ENCODE measurements around the gene ATP5F1D. TPM values are rescaled to one million over a fixed set of nuclear protein-coding genes. Genes with fewer than 3 reads are reported as not detected.
A peak's percentile ranks its signal among the peaks of the same experiment; 100 is the strongest.

Gene ATP5F1D
- total and polyA plus RNA-seq, 2 of the 13 experiments (the other 11 are each of a cell fraction or from before 2014, with no cell fraction given): 39.4 to 78.7 TPM

- TF ChIP-seq SMAD9 (CRISPR knock-in tag; IDR thresholded peaks at IDR 0.05): no peak
- 0 out of 2 replicates have a peak, but pooled peaks have one; percentile 24 for TF ChIP-seq ZNF776 (CRISPR knock-in tag; IDR thresholded peaks at IDR 0.05)
- TF ChIP-seq ZFP36L1 (CRISPR knock-in tag; IDR thresholded peaks at IDR 0.05): no peak
- TF ChIP-seq ZNF550 (CRISPR knock-in tag; IDR thresholded peaks at IDR 0.05; ENCODE audit: borderline replicate concordance): no peak
- TF ChIP-seq, protein P1, sequence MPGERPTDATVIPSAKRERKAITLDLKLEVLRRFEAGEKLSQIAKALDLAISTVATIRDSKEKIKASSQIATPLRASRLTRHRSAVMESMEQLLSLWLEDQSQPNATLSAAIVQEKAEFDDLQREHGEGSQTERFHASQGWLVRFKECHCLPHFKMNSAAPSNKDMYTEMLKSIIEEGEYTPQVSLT (CRISPR knock-in tag; IDR thresholded peaks at IDR 0.05; ENCODE audit: borderline replicate concordance, low read depth): no peak
- peak; percentile 82 for TF ChIP-seq RFX1 (IDR thresholded peaks at IDR 0.05)
- TF ChIP-seq POLR2G (IDR thresholded peaks at IDR 0.05; ENCODE audit: low read depth, low read length): no peak
- no peak for TF ChIP-seq MAF1 (CRISPR knock-in tag; IDR thresholded peaks at IDR 0.05; ENCODE audit: borderline replicate concordance)
- no peak for TF ChIP-seq FOXA1 (IDR thresholded peaks at IDR 0.05)
- no peak for TF ChIP-seq FOXA1 (CRISPR knock-in tag; IDR thresholded peaks at IDR 0.05)
- TF ChIP-seq, protein P2, sequence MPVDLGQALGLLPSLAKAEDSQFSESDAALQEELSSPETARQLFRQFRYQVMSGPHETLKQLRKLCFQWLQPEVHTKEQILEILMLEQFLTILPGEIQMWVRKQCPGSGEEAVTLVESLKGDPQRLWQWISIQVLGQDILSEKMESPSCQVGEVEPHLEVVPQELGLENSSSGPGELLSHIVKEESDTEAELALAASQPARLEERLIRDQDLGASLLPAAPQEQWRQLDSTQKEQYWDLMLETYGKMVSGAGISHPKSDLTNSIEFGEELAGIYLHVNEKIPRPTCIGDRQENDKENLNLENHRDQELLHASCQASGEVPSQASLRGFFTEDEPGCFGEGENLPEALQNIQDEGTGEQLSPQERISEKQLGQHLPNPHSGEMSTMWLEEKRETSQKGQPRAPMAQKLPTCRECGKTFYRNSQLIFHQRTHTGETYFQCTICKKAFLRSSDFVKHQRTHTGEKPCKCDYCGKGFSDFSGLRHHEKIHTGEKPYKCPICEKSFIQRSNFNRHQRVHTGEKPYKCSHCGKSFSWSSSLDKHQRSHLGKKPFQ (CRISPR knock-in tag; IDR thresholded peaks at IDR 0.05; ENCODE audit: insufficient replicate concordance): no peak
- TF ChIP-seq REL (CRISPR knock-in tag; conservative IDR thresholded peaks at IDR 0.05): no peak
- no peak for TF ChIP-seq MAFG (CRISPR knock-in tag; IDR thresholded peaks at IDR 0.05)
- TF ChIP-seq ZNF335 (CRISPR knock-in tag; IDR thresholded peaks at IDR 0.05): no peak
- TF ChIP-seq ZNF407 (CRISPR knock-in tag; IDR thresholded peaks at IDR 0.05; ENCODE audit: not compliant biosample characterization): no peak
- no peak for TF ChIP-seq RAD51 (IDR thresholded peaks at IDR 0.05; ENCODE audit: borderline replicate concordance)
- peak; percentile 34; the same call in 1 of the 2 replicates for TF ChIP-seq ZNF747 (CRISPR knock-in tag; IDR thresholded peaks at IDR 0.05; ENCODE audit: borderline replicate concordance)
These were observed 19.4 kb downstream of the ATP5F1D start (continued) for GRCh38 chr19:1260749-1261537.

Data from HepG2 (cell line).